GM19438 (cell line): ENCODE measurements around the gene C9orf85.

Source experiments
- ATAC-seq: cut with Tn5 transposase; IDR thresholded peaks from one replicate; pipeline ENCODE4 v1.9.1; 2021; ENCODE audit warnings: low read depth; ENCODE audit not compliant: unreplicated experiment

The C9orf85 gene

DNA sequence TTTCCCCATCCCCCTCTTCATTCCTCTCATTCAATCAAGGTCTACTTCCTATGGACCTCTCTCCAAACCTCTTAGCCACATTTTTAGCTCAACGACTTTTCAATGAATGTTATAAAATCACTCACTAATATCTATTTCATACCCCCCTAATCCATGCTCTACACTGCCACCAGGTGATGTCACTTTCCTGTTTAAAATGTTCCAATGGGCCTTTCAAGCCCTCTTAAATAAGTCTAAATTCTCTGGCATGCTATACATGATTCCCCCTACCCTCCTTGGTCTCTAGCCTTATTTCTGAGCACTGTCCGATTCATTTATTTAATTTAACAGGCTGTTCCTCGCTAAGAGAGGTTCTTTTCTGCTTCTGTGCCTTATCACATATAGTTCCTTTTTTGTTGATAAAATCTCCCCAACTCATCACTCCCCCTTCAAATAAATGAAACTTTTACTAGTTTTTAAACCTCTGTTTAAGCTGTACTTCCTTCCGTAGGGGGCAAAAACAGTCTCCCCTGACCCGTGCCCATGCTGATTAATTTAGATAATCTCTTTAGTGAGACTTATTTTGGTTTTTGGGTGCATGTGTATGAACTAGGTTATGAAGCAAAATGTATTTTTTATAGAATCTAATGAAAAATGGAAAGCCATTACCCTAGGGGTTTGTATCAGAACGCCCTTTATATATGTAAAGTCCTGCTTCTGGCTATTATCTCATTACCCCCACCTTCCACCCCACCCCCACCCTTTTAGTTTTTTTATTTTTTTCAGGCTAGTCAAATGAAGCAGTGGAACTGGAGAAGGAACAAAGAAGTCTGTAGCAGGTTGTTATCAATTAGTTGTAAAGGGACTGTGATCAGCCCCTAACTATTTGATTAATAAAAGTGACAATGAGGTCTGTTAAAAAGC lies 9.5 kb upstream of the C9orf85 start:
- no peak for ATAC-seq

DNA sequence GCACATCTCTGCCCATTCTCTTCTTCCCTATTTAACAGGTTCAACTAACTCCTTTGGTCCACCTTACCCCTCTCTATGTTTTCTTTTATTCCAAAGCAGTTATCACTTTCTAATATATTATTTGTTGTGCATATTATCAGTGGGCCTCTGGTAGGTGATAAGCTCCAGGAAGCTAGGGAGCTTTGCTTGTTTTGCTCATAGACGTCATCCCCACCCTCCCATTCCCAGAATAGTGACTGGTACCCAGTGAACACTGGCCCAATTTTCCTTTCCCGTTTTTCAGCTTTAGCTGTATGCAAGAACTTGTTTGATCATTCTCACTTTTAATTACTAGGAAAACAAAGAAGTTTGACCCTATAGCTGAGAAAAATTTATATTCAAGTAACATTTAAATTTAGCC lies 7.4 kb upstream of the C9orf85 start:
- ATAC-seq = no peak

DNA sequence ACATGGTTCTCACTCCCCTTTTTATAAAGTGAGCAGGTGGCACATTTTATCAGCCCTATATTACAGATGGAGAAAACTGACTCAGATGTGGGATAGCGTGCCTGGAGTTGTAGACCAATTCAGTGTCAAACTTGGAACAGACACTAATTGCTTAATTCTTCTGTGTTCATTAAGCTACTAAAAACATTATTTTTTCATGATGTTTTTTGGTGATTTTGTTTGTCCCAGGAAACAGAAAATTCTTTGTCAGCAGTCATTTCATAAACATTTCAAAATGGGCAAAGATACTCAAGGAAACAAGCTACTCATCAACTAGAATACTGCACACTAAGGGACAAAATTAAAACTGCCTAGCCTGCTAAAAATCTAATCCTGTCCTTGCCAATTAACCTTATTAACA lies 2.6 kb upstream of the C9orf85 start:
- no peak for ATAC-seq

- ATAC-seq = peak; percentile 2
Measured at GRCh38 chr9:71909887-71910649, 1.4 kb upstream of the C9orf85 start.

DNA sequence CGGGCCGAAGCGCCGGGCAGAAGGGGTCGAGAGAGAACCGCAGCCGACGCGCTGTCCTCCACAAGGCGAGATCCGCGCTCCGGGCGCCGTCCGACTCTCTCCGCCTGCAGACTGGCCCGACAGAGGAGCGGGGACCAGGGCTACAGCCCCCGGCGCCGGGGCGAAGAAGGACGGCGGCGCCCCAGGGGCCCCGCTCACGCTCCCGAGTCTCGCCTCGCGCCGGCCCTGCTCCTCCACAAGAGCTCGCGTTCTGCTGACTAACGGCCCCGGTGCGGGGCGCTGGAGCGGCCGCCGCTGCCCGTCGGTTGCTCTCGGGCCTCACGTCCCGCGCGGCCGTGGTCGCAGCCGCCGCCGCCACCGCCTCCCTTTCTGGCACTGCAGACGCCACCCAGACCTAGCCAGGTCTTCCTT lies 784 bp upstream of the C9orf85 start:
- peak; percentile 17 for ATAC-seq

GRCh38 chr9:71911908-71912335 lies 483 bp downstream of the C9orf85 start:
- no peak for ATAC-seq

DNA sequence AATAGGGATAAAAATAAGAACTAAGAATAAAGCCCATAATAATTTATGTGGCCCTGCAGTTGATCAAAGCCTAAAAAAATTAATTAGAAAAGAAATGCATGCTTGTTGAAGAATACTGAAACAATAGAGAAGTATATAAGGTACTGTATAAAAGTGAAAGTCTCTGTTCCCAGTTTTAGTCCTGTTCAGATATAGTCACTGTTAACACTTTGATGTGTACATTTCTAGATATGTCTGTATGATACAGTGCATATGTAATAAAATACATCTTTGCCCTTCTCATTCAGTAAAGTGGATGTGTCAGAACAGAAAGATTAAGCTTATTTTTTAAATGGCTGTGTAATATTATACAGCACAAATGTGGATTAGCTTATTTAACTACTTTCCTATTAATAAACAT lies 4.1 kb downstream of the C9orf85 start:
- ATAC-seq = no peak

GRCh38 chr9:71916834-71917534 lies 5.5 kb downstream of the C9orf85 start:
- ATAC-seq = no peak

GRCh38 chr9:71918419-71918818 lies 7.0 kb downstream of the C9orf85 start:
- ATAC-seq = no peak

GRCh38 chr9:71920456-71921189 lies 9.2 kb downstream of the C9orf85 start:
- ATAC-seq = no peak

- no peak for ATAC-seq
Measured at GRCh38 chr9:71921190-71921814, 9.9 kb downstream of the C9orf85 start.

DNA sequence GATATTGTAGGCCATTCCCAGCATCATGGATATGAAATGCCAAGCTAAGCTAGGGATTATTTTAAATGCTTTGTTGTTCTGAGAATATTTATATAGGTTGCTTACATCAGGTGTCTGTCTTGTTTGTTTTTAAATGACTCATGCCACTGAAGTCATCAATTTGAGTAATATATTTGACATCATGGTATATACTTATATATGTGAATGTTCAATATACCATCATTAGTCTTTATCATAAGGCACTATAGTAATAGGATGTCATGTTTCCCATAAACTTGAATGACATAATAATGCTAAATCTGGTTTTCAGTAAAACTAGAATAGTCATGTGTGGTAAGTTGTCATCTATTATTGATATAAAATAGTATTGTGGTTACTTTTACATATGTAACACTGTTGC lies 13.1 kb downstream of the C9orf85 start:
- no peak for ATAC-seq

GRCh38 chr9:71925834-71926233 lies 14.4 kb downstream of the C9orf85 start:
- ATAC-seq = no peak

- no peak for ATAC-seq
Measured at GRCh38 chr9:71928376-71928775, 16.9 kb downstream of the C9orf85 start.

DNA sequence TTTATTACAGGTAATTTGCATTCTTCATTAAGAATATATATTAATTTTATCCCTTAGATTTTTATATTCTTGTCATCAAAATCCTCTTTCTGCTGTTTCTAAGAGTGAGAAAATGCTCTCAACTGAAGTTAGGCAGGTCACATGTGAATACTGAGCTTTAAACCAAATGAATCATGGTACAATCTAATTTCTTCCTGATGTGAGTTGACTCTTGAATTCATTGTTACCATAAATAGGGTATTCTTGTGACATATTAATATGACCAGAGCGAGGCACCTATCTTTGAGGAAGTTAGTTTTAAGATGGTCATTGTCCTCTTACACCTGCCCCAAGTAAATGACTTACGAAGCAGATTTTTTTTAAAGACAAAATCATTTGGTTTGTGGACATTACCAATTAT lies 17.4 kb downstream of the C9orf85 start:
- ATAC-seq = no peak

- ATAC-seq = no peak
Measured at GRCh38 chr9:71929223-71929622, 17.8 kb downstream of the C9orf85 start.

DNA sequence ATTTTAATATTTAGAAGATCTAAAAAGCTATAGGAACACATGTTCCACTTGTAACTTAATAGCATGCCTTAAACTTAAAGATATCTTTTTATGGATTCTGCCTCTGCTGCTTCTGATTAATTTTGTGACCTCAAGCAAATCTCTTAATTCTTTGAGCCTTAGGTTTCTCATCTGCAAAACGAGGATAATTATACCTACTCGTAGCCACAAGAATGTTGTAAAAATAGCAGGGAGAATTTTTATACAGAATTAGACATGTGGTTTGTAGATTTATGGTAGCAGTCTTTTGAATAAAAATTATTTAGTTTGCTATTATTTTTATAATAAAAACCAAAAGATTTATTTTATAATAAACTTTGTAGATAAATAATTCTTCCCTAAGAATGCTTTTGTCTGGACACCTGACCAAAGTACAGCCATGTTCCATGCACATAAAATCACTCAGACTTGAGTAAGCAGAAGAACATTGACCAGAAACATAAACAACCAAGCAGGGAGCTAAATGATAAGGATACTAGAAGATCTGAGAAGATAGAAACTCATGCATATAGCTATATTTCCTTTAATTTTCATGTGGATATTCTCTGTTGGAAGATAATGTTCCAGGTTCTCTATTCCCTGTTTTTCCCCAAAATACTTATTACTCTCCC lies 18.5 kb downstream of the C9orf85 start:
- no peak for ATAC-seq

DNA sequence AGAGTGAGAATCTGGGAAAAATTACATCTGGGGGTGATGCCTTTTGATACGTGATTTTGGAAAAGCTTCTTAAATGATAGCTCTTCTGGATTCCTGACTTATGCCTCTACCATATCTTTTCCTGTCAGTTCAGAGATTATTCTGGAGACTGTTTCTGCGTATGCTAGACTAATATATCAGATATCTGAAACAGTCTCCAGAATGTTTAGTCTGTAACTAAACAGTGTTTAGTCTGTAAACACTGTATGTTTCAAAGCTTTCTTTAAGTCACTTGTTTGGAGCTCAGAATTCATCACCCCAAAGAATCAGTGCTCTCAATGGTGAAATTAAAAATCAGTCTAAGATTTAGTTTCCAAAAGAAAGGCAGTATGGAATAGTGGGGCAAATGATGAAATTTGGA lies 19.7 kb downstream of the C9orf85 start:
- ATAC-seq = no peak

DNA sequence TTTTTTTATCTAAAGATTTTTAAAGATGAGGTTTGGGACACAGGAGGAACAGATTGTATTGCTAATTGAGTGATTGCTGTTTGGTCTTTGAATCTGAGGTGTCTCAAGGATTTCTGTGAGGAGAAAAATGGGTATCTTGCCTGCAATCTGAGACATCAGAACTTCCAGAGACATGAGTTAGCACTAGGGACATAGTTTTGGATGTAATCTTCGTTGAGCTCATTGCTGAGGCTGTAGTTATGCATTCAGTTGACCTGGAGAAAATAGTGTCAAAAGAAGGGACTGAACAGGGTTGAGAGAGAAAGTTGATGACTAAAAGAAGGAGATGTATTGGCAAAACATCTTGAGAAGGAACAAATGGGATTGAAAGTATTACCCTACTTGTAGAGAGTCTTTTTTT lies 24.6 kb downstream of the C9orf85 start:
- ATAC-seq = no peak
